Femur (tissue), 1 donor: ENCODE data around the gene ZNF580.

Experiments
- DNase-seq: peaks from one replicate; pipeline ENCODE4 v3.0.0-alpha.2; 2017

The ZNF580 gene

GRCh38 chr19:55606817-55607216 is 34.0 kb upstream of the ZNF580 start:
- DNase-seq, result no peak

GRCh38 chr19:55609326-55609725 is 31.5 kb upstream of the ZNF580 start:
- no peak for DNase-seq

- DNase-seq, result no peak
These were observed 29.4 kb upstream of the ZNF580 start for GRCh38 chr19:55611300-55611982.

- DNase-seq, result no peak
These were observed 28.7 kb upstream of the ZNF580 start for GRCh38 chr19:55611983-55612645.

- DNase-seq, result no peak
These were observed 27.4 kb upstream of the ZNF580 start for GRCh38 chr19:55613396-55613795.

- no peak for DNase-seq
These were observed 26.7 kb upstream of the ZNF580 start for GRCh38 chr19:55613930-55614710.

GRCh38 chr19:55614711-55615542 is 25.9 kb upstream of the ZNF580 start:
- no peak for DNase-seq

- DNase-seq, result no peak
These were observed 25.0 kb upstream of the ZNF580 start for GRCh38 chr19:55615543-55616394.

GRCh38 chr19:55616395-55616875 is 24.4 kb upstream of the ZNF580 start:
- DNase-seq, result no peak

- no peak for DNase-seq
These were observed 23.4 kb upstream of the ZNF580 start for GRCh38 chr19:55617426-55617825.

- no peak for DNase-seq
These were observed 22.4 kb upstream of the ZNF580 start for GRCh38 chr19:55618426-55618825.

GRCh38 chr19:55619286-55619685 is 21.5 kb upstream of the ZNF580 start:
- no peak for DNase-seq

- peak; percentile 36 for DNase-seq
These were observed 20.2 kb upstream of the ZNF580 start for GRCh38 chr19:55620410-55621204.

- peak; percentile 25 for DNase-seq
These were observed 19.6 kb upstream of the ZNF580 start for GRCh38 chr19:55621205-55621672.

- peak; percentile 25 for DNase-seq
These were observed 19.1 kb upstream of the ZNF580 start for GRCh38 chr19:55621673-55622231.

GRCh38 chr19:55622242-55622969 is 18.4 kb upstream of the ZNF580 start:
- DNase-seq, result peak; percentile 32

- DNase-seq, result no peak
These were observed 17.7 kb upstream of the ZNF580 start for GRCh38 chr19:55623130-55623529.

- DNase-seq, result no peak
These were observed 17.2 kb upstream of the ZNF580 start for GRCh38 chr19:55623561-55623960.

- peak; percentile 95 for DNase-seq
These were observed 16.4 kb upstream of the ZNF580 start, which contains the start of gene ZNF784 for GRCh38 chr19:55624109-55625003. ZNF784 (minus strand) TSS chr19:55624566; CDS start chr19:55624561, 5 bp downstream.
